ENCODE measurements around the gene SMIM10. TPM values are rescaled to one million over a fixed set of nuclear protein-coding genes. Genes with fewer than 3 reads are reported as not detected.
A peak's percentile ranks its signal among the peaks of the same experiment; 100 is the strongest.

Gene SMIM10
- total RNA-seq, 1 donor, result 8.0 TPM

- Histone ChIP-seq H3K4me3 (ENCODE audit: insufficient read depth, low read length) (no peak overlapping the region), H3K36me3 (ENCODE audit: insufficient read depth, low read length) (no peaks in the 10 kb centered on the region), H2AFZ (ENCODE audit: low read length) (no peak overlapping the region), H3K27me3 (ENCODE audit: insufficient read depth, low read length) (no peaks in the 10 kb centered on the region), H3K9me3 (ENCODE audit: low read depth, low read length) (no peaks in the 10 kb centered on the region), H4K20me1 (ENCODE audit: insufficient read depth, low read length) (no peaks in the 10 kb centered on the region), H3K79me2 (ENCODE audit: insufficient read depth, low read length) (no peaks in the 10 kb centered on the region), H3K4me1 (ENCODE audit: insufficient read depth, low read length) (peaks cover 13% of the 10 kb centered on the region), H3K27ac (ENCODE audit: low read depth, low read length) (peak overlapping the region; percentile 43), H3K4me2 (ENCODE audit: insufficient read depth, low read length) (peak overlapping the region; percentile 7)
- DNase-seq (ENCODE audit: insufficient read length, low spot score, missing footprints), result peak; percentile 87
- TF ChIP-seq, protein P1, sequence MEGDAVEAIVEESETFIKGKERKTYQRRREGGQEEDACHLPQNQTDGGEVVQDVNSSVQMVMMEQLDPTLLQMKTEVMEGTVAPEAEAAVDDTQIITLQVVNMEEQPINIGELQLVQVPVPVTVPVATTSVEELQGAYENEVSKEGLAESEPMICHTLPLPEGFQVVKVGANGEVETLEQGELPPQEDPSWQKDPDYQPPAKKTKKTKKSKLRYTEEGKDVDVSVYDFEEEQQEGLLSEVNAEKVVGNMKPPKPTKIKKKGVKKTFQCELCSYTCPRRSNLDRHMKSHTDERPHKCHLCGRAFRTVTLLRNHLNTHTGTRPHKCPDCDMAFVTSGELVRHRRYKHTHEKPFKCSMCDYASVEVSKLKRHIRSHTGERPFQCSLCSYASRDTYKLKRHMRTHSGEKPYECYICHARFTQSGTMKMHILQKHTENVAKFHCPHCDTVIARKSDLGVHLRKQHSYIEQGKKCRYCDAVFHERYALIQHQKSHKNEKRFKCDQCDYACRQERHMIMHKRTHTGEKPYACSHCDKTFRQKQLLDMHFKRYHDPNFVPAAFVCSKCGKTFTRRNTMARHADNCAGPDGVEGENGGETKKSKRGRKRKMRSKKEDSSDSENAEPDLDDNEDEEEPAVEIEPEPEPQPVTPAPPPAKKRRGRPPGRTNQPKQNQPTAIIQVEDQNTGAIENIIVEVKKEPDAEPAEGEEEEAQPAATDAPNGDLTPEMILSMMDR (IDR thresholded peaks at IDR 0.05; ENCODE audit: extremely low read depth, low read depth, low read length), result peak; percentile 59
Measured at GRCh38 chrX:134999469-134999868, 8.7 kb downstream of the SMIM10 start.

GRCh38 chrX:135000516-135000915 is 9.7 kb downstream of the SMIM10 start:
- peak overlapping the region; percentile 12 for H3K4me2 ChIP-seq (ENCODE audit: insufficient read depth, low read length)
- no peaks in the 10 kb centered on the region for H4K20me1 ChIP-seq (ENCODE audit: insufficient read depth, low read length)
- no peak overlapping the region for H3K4me3 ChIP-seq (ENCODE audit: insufficient read depth, low read length)
- H3K27me3 ChIP-seq (ENCODE audit: insufficient read depth, low read length), result no peaks in the 10 kb centered on the region
- no peaks in the 10 kb centered on the region for H3K79me2 ChIP-seq (ENCODE audit: insufficient read depth, low read length)
- H3K9me3 ChIP-seq (ENCODE audit: low read depth, low read length), result no peaks in the 10 kb centered on the region
- TF ChIP-seq, protein P1 (IDR thresholded peaks at IDR 0.05; ENCODE audit: extremely low read depth, low read depth, low read length), result no peak
- H3K4me1 ChIP-seq (ENCODE audit: insufficient read depth, low read length), result peaks cover 13% of the 10 kb centered on the region
- H3K27ac ChIP-seq (ENCODE audit: low read depth, low read length), result peak overlapping the region; percentile 43
- no peak overlapping the region for H2AFZ ChIP-seq (ENCODE audit: low read length)
- H3K36me3 ChIP-seq (ENCODE audit: insufficient read depth, low read length), result no peaks in the 10 kb centered on the region
- peak; percentile 76 for DNase-seq (ENCODE audit: insufficient read length, low spot score, missing footprints)

DNA sequence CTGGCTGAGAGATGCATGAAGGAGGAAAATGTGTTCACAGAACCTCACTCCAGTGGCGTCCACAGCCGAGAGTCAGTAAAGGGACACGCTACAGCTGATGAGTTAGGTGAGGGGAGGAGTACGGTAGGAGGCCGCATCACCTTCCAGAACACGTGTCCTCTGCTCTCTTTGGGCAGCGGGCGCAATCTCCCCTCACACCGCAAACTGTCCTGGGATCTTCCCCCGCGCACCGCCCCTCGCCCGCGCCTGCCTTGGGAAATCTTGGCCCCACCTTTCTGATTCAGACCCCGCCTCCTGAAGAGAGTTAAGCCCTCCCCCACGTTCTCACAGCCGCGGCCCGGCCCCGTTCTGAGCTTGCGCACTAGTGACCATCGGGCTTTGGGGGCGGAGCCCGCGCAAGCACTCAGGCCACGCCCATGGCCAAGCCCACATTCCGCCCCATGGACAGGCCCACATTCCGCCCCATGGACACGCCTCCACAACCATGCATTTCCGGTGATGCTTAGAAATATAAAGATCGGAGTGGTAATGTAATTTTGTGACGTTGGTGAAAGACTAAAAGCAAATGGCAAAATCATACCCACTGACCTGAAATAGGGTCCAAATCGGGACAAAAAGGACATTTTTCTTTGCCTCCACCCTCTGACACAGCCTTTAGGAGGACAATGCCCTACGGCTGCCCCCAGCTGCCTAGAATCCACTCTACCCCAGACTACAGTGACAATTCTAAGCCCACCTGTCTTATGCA is 13.3 kb downstream of the SMIM10 start:
- H4K20me1 ChIP-seq (ENCODE audit: insufficient read depth, low read length), result no peaks in the 10 kb centered on the region
- peak overlapping the region; percentile 58 for H3K27ac ChIP-seq (ENCODE audit: low read depth, low read length)
- no peaks in the 10 kb centered on the region for H3K79me2 ChIP-seq (ENCODE audit: insufficient read depth, low read length)
- H2AFZ ChIP-seq (ENCODE audit: low read length), result peak overlapping the region; percentile 84
- H3K27me3 ChIP-seq (ENCODE audit: insufficient read depth, low read length), result peaks cover 4% of the 10 kb centered on the region
- H3K4me3 ChIP-seq (ENCODE audit: insufficient read depth, low read length), result peak overlapping the region; percentile 71
- peaks cover 13% of the 10 kb centered on the region for H3K4me1 ChIP-seq (ENCODE audit: insufficient read depth, low read length)
- TF ChIP-seq, protein P1 (IDR thresholded peaks at IDR 0.05; ENCODE audit: extremely low read depth, low read depth, low read length), result no peak
- H3K36me3 ChIP-seq (ENCODE audit: insufficient read depth, low read length), result no peaks in the 10 kb centered on the region
- DNase-seq (ENCODE audit: insufficient read length, low spot score, missing footprints), result peak; percentile 92
- H3K4me2 ChIP-seq (ENCODE audit: insufficient read depth, low read length), result peak overlapping the region; percentile 79
- no peaks in the 10 kb centered on the region for H3K9me3 ChIP-seq (ENCODE audit: low read depth, low read length)

- peaks cover 4% of the 10 kb centered on the region for H3K27me3 ChIP-seq (ENCODE audit: insufficient read depth, low read length)
- no peaks in the 10 kb centered on the region for H3K36me3 ChIP-seq (ENCODE audit: insufficient read depth, low read length)
- no peak overlapping the region for H2AFZ ChIP-seq (ENCODE audit: low read length)
- TF ChIP-seq, protein P1 (IDR thresholded peaks at IDR 0.05; ENCODE audit: extremely low read depth, low read depth, low read length), result no peak
- H3K79me2 ChIP-seq (ENCODE audit: insufficient read depth, low read length), result no peaks in the 10 kb centered on the region
- H3K4me2 ChIP-seq (ENCODE audit: insufficient read depth, low read length), result no peak overlapping the region
- H3K4me1 ChIP-seq (ENCODE audit: insufficient read depth, low read length), result no peaks in the 10 kb centered on the region
- H3K4me3 ChIP-seq (ENCODE audit: insufficient read depth, low read length), result no peak overlapping the region
- no peaks in the 10 kb centered on the region for H3K9me3 ChIP-seq (ENCODE audit: low read depth, low read length)
- no peak overlapping the region for H3K27ac ChIP-seq (ENCODE audit: low read depth, low read length)
- DNase-seq (ENCODE audit: insufficient read length, low spot score, missing footprints), result no peak
- H4K20me1 ChIP-seq (ENCODE audit: insufficient read depth, low read length), result no peaks in the 10 kb centered on the region
Measured at GRCh38 chrX:135006187-135006586, 15.4 kb downstream of the SMIM10 start.

All from osteoblast (primary cell).